Measurements from ENCODE around the gene UMODL1.

Gene UMODL1

DNA sequence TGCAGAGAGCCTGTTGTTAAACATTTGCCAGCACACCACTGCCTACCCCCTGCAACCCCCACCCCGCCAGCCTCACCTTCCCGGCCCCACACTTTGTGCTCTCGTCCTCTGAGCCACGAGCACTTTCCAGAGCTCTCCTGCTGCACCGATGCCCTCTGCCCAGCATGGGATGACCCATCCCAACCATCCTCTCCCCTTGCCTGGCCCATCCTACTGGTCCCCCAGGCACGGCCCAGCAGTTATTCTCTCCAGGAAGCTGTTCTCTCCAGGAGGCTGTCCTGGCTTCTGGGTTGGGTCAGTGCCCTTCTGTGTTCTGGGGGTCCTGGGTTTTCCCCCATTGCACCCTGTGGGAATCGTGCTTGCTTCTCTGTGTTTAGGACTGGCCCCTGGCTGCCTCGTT, 87.7 kb downstream of the UMODL1 start:
- no peak overlapping the region for H3K9ac ChIP-seq

DNA sequence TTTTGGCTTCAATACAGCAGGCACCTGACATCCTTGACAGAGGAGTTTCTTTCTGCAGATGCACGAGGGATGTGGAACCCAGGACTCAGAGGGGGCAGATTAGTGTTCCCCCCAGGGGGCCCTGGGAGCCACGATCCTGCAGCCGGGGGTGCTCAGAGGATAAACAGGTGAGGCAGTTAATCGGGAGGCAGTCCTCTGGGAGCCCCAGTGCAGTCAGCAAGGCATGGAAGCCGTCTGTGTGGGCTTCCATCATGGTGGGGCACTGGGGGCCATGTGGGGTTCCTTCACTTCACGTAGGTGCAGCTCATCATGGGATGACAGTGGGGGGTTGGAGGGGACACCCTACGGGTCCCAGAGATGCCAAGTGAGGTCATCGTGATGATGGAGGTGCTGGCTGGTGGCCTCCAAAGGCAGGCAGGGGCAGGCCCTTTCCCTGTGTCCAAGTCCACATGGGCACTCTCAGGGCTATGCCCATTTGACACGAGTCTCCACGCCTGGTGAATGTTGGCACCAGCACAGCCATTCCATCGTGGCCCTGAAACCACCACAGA, 88.5 kb downstream of the UMODL1 start:
- Histone ChIP-seq H3K9me3 (no peaks in the 10 kb centered on the region), H3K4me3 (no peak overlapping the region), H3K36me3 (no peaks in the 10 kb centered on the region), H3K4me2 (peak overlapping the region; percentile 61), H3K9ac (no peak overlapping the region), H4K20me1 (no peaks in the 10 kb centered on the region), H3K4me1 (peaks cover 69% of the 10 kb centered on the region), H3K27me3 (no peaks in the 10 kb centered on the region), H3K27ac (peak overlapping the region; percentile 64)
- TF ChIP-seq Cebpa-rat (IDR thresholded peaks at IDR 0.05): no peak

More for the DNA sequence above, 87.7 kb downstream of the UMODL1 start:
- no peaks in the 10 kb centered on the region for H3K27me3 ChIP-seq
- no peak overlapping the region for H3K27ac ChIP-seq
- H3K4me2 ChIP-seq: no peak overlapping the region
- H3K9me3 ChIP-seq: no peaks in the 10 kb centered on the region
- H3K36me3 ChIP-seq: no peaks in the 10 kb centered on the region
- H3K4me1 ChIP-seq: peaks cover 64% of the 10 kb centered on the region
- H4K20me1 ChIP-seq: no peaks in the 10 kb centered on the region
- no peak for TF ChIP-seq Cebpa-rat (IDR thresholded peaks at IDR 0.05)
- H3K4me3 ChIP-seq: no peak overlapping the region

DNA sequence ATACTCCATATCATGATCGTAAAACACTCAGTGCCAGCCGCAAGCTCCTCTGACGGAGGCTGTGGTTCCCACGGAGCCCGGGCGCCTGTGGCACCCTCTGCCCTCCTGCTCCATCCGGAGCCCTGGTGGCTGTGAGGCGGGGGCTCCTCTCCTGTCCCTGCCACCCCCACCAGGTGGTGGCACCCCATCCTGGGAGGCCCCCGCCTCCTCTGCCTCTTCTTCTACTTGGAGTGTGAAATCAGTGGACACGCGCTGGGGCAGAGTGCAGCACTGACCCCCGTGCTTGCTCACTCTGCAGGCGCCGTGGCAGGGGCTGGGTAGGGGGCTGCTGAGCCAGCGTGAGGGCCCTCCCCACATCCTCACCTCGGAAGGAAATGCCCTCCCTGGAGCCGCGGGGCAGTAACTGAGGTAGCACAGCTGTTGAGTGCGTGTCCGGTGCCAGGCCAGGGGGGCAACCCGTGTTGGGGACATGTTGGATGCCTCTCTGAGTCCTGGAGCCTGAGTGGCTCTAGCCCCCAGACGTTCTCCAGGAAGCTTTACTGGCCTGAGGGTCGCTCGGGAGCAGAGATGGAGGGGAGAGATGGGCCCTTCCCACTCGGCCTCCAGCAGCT, 89.1 kb downstream of the UMODL1 start:
- Histone ChIP-seq H4K20me1 (no peaks in the 10 kb centered on the region), H3K9me3 (no peaks in the 10 kb centered on the region), H3K36me3 (no peaks in the 10 kb centered on the region), H3K27ac (peak overlapping the region; percentile 64), H3K9ac (peak overlapping the region; percentile 53), H3K4me2 (peak overlapping the region; percentile 61), H3K4me1 (peaks cover 64% of the 10 kb centered on the region), H3K4me3 (no peak overlapping the region), H3K27me3 (no peaks in the 10 kb centered on the region)
- TF ChIP-seq Cebpa-rat (IDR thresholded peaks at IDR 0.05): no peak

DNA sequence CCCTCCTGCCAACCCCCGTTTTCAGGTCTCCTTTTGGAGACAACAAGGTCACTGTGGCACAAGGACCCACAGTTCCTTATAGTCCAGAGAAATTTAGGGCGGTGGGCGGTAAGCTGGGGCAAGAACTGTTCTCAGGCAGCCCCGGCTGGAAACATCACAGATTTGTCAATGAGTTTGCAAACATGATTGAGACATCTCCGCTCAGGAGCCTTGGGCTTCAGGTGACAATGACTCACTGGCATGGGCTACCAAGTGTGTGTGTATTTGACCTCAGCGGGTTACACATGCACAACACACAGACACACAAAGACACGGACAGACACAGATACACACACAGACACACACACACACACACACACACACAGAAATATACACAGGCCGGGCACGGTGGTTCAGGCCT, 89.6 kb downstream of the UMODL1 start:
- H3K4me3 ChIP-seq: no peak overlapping the region
- H3K27me3 ChIP-seq: no peaks in the 10 kb centered on the region
- H3K36me3 ChIP-seq: no peaks in the 10 kb centered on the region
- peaks cover 59% of the 10 kb centered on the region for H3K4me1 ChIP-seq
- TF ChIP-seq Cebpa-rat (IDR thresholded peaks at IDR 0.05): no peak
- H3K9me3 ChIP-seq: no peaks in the 10 kb centered on the region
- no peaks in the 10 kb centered on the region for H4K20me1 ChIP-seq
- no peak overlapping the region for H3K9ac ChIP-seq
- no peak overlapping the region for H3K27ac ChIP-seq
- H3K4me2 ChIP-seq: peak overlapping the region; percentile 61; the same call in 1 of the 2 replicates

DNA sequence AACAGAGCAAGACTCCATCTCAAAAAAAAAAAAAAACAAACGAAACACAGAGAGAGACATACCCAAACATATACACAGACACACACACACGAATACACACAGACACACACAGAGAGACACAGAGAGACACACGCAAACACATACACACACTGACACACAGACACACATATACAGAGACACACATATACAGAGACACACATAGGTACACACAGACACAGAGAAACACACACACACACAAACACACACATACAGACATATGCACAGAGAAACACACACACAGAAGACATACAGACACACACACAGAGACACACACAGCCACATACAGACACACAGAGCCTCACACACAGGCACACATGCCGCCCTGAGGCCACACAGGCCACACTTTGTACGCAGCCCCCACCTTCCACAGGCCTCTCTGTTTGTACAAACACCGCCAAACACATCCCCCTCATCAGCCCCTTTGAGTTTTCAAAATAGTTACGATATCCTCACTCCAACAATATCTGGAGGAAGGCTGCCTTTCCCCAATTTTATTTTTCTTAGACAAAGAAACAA, 90.4 kb downstream of the UMODL1 start:
- H3K36me3 ChIP-seq: no peaks in the 10 kb centered on the region
- no peaks in the 10 kb centered on the region for H3K9me3 ChIP-seq
- H4K20me1 ChIP-seq: no peaks in the 10 kb centered on the region
- H3K4me2 ChIP-seq: peak overlapping the region; percentile 61
- no peaks in the 10 kb centered on the region for H3K27me3 ChIP-seq
- peaks cover 56% of the 10 kb centered on the region for H3K4me1 ChIP-seq
- TF ChIP-seq Cebpa-rat (IDR thresholded peaks at IDR 0.05): no peak
- no peak overlapping the region for H3K4me3 ChIP-seq
- H3K9ac ChIP-seq: peak overlapping the region; percentile 71
- peak overlapping the region; percentile 81 for H3K27ac ChIP-seq

DNA sequence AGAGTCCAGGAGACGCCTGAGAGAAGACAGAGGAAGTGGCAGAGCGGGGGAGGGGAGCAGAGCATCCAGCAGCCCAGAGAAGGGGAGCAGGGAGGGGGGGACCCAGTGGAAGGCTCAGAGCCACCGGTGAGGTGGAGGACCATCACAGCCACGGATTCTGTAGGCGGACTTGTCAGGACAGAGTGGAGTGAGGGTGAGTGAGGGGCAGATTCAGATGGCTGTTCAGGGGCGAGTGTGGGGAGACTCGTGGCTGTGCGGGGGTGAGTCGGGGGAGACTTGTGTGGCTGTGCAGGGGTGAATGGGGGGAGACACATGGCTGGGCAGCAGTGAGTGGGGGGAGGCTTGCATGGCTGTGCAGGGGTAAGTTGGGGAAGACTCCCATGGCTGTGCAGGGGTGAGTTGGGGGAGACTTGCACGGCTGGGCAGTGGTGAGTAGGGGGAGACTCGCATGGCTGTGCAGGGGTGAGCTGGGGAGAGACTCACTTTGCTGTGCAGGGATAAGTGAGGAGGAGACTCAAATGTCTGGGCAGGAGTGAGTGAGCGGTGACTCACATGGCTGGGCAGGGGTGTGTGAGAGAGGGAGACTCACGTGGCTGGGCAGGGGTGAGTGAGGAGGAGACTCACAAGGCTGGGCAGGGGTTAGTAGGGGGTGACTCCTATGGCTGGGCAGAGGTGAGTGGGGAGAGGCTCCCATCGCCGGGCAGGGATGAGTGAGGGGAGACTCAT, 91.0 kb downstream of the UMODL1 start:
- no peaks in the 10 kb centered on the region for H3K36me3 ChIP-seq
- peaks cover 56% of the 10 kb centered on the region for H3K4me1 ChIP-seq
- H3K9ac ChIP-seq: peak overlapping the region; percentile 71
- no peaks in the 10 kb centered on the region for H4K20me1 ChIP-seq
- peak overlapping the region; percentile 61 for H3K4me2 ChIP-seq
- no peaks in the 10 kb centered on the region for H3K9me3 ChIP-seq
- H3K27ac ChIP-seq: peak overlapping the region; percentile 81
- TF ChIP-seq Cebpa-rat (IDR thresholded peaks at IDR 0.05): no peak
- H3K4me3 ChIP-seq: no peak overlapping the region
- H3K27me3 ChIP-seq: no peaks in the 10 kb centered on the region

DNA sequence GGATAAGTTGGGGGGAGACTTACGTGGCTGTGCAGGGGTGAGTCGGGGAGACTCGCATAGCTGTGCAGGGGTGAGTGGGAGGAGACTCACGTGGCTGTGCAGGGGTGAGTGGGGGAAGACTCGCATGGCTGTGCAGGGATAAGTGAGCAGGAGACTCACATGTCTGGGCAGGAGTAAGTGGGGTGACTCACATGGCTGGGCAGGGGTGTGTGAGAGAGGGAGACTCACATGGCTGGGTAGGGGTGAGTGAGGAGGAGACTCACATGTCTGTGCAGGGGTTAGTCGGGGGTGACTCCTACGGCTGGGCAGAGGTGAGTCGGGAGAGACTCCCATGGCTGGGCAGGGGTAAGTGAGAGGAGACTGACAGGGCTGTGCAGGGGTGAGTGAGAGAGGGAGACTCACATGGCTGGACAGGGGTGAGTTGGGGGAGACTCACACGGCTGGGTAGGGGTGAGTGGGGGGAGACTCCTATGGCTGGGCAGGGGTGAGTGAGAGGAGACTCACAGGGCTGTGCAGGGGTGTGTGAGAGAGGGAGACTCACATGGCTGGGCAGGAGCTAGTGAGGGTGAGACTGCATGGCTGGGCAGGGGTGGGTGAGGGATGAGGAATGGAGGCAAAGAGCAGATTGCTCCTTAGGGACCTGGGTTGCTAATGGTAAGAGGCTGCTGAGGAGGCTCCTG, 91.9 kb downstream of the UMODL1 start:
- Histone ChIP-seq H3K4me3 (no peak overlapping the region), H3K36me3 (no peaks in the 10 kb centered on the region), H3K27ac (peak overlapping the region; percentile 81; the same call in 1 of the 2 replicates), H3K9me3 (no peaks in the 10 kb centered on the region), H3K4me1 (peaks cover 60% of the 10 kb centered on the region), H3K27me3 (no peaks in the 10 kb centered on the region), H3K4me2 (peak overlapping the region; percentile 40), H4K20me1 (no peaks in the 10 kb centered on the region), H3K9ac (no peak overlapping the region)
- TF ChIP-seq Cebpa-rat (IDR thresholded peaks at IDR 0.05): no peak

DNA sequence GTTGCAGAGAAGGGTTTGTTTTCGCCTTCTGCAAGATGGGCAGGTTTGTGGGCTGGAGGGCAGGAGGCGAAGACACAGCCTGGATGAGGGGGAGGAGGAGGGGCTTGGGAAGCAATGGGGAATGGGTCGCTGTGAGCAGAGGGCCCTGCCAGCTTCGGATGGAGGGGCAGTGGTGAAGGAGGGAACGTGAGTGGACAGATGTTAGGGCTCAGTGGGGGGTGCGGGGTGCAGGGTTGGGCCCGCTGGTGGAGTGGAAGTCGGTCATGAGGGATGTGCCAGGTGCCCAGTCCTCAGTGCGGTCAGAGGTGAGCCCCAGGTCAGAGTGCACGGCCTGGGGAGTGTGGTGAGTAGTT, 92.4 kb downstream of the UMODL1 start:
- H3K4me2 ChIP-seq: peak overlapping the region; percentile 40
- peaks cover 60% of the 10 kb centered on the region for H3K4me1 ChIP-seq
- no peaks in the 10 kb centered on the region for H3K9me3 ChIP-seq
- no peak overlapping the region for H3K4me3 ChIP-seq
- no peak for TF ChIP-seq Cebpa-rat (IDR thresholded peaks at IDR 0.05)
- H3K27me3 ChIP-seq: no peaks in the 10 kb centered on the region
- no peaks in the 10 kb centered on the region for H3K36me3 ChIP-seq
- no peak overlapping the region for H3K9ac ChIP-seq
- H3K27ac ChIP-seq: no peak overlapping the region; the same call in 1 of the 2 replicates
- no peaks in the 10 kb centered on the region for H4K20me1 ChIP-seq

DNA sequence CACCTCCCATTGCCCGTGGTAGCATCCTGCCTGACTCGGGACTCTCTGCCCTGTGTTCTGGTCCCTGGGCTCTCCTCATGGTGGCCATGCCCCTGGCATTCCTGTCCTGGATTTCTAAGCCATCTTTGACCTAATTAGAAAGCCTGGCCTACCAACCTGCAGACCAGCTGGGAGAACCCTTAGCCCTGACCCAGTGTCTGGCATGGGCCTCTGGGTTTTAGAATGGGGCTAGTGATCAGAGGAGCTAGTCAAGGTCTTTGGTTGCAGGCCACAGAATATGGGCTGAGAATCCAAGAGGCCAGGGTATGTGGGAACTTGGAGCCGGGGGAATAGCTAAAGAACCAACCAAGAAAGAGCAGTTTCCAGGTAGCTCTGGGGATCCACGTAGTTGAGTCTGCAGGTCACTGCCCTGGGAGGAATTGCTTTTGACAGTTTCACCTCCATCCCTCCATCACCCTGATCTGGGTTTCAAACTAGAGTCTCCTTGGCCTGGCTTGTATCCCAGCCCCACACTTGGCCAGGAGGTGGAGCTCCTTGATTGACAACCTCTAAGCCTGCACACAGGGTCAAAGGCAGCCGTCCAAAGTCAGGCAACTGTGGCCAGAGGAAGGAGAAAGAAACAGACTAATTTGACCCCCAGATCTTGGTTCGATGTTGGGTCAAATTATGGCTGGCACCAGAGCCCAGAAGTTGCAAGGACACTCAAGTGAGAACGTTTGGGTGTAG, 93.1 kb downstream of the UMODL1 start:
- no peaks in the 10 kb centered on the region for H4K20me1 ChIP-seq
- H3K9ac ChIP-seq: no peak overlapping the region
- H3K27me3 ChIP-seq: no peaks in the 10 kb centered on the region
- peaks cover 59% of the 10 kb centered on the region for H3K4me1 ChIP-seq
- peak overlapping the region; percentile 40; the same call in 1 of the 2 replicates for H3K4me2 ChIP-seq
- no peaks in the 10 kb centered on the region for H3K36me3 ChIP-seq
- H3K27ac ChIP-seq: no peak overlapping the region
- H3K9me3 ChIP-seq: no peaks in the 10 kb centered on the region
- H3K4me3 ChIP-seq: no peak overlapping the region
- no peak for TF ChIP-seq Cebpa-rat (IDR thresholded peaks at IDR 0.05)

Measured in BLaER1 (cell line).